HEK293T (cell line): ENCODE results near the gene AGPAT2.

Experiments
- ARNT ChIP-seq: fragments of 450-650 bp; IDR thresholded peaks from 2 replicates; pipeline ENCODE4 v1.6.1; 2017; ENCODE audit warnings: mild to moderate bottlenecking
- BHLHE40 ChIP-seq: fragments of 450-650 bp; IDR thresholded peaks from 2 replicates; pipeline ENCODE4 v1.6.1; 2016; ENCODE audit warnings: mild to moderate bottlenecking, moderate library complexity, borderline replicate concordance
- CTBP1 ChIP-seq: fragments of 450-650 bp; IDR thresholded peaks from 2 replicates; pipeline ENCODE4 v1.6.1; 2016; ENCODE audit warnings: borderline replicate concordance
- FOXA1 ChIP-seq: fragments of 450-650 bp; IDR thresholded peaks from 2 replicates; pipeline ENCODE4 v1.6.1; 2016; ENCODE audit warnings: mild to moderate bottlenecking
- FOXM1 ChIP-seq: fragments of 450-650 bp; IDR thresholded peaks from 2 replicates; pipeline ENCODE4 v1.6.1; 2017; ENCODE audit warnings: mild to moderate bottlenecking, borderline replicate concordance
- HDGF ChIP-seq: fragments of 450-650 bp; IDR thresholded peaks from 2 replicates; pipeline ENCODE4 v1.6.1; 2017; ENCODE audit warnings: antibody characterized with exemption, borderline replicate concordance
- L3MBTL2 ChIP-seq: fragments of 450-650 bp; conservative IDR thresholded peaks from 2 replicates; pipeline ENCODE4 v1.6.1; 2016; ENCODE audit warnings: mild to moderate bottlenecking
- LEF1 ChIP-seq: fragments of 450-650 bp; IDR thresholded peaks from 2 replicates; pipeline ENCODE4 v1.6.1; 2017; ENCODE audit warnings: mild to moderate bottlenecking, borderline replicate concordance
- NFRKB ChIP-seq: fragments of 450-650 bp; IDR thresholded peaks from 2 replicates; pipeline ENCODE4 v1.6.1; 2016; ENCODE audit warnings: mild to moderate bottlenecking, moderate library complexity
- SP1 ChIP-seq: fragments of 450-650 bp; IDR thresholded peaks from 2 replicates; pipeline ENCODE4 v1.6.1; 2017
- SUZ12 ChIP-seq: fragments of 450-650 bp; IDR thresholded peaks from 2 replicates; pipeline ENCODE4 v1.6.1; 2016; ENCODE audit warnings: mild to moderate bottlenecking
- TARDBP ChIP-seq: fragments of 450-650 bp; IDR thresholded peaks from 2 replicates; pipeline ENCODE4 v1.6.1; 2016
- ZNF384 ChIP-seq: fragments of 450-650 bp; IDR thresholded peaks from 2 replicates; pipeline ENCODE4 v1.6.1; 2016
- TF ChIP-seq, protein P1 (sequence below): fragments of 450-650 bp; IDR thresholded peaks from 2 replicates; pipeline ENCODE4 v1.6.1; 2016

DNA sequence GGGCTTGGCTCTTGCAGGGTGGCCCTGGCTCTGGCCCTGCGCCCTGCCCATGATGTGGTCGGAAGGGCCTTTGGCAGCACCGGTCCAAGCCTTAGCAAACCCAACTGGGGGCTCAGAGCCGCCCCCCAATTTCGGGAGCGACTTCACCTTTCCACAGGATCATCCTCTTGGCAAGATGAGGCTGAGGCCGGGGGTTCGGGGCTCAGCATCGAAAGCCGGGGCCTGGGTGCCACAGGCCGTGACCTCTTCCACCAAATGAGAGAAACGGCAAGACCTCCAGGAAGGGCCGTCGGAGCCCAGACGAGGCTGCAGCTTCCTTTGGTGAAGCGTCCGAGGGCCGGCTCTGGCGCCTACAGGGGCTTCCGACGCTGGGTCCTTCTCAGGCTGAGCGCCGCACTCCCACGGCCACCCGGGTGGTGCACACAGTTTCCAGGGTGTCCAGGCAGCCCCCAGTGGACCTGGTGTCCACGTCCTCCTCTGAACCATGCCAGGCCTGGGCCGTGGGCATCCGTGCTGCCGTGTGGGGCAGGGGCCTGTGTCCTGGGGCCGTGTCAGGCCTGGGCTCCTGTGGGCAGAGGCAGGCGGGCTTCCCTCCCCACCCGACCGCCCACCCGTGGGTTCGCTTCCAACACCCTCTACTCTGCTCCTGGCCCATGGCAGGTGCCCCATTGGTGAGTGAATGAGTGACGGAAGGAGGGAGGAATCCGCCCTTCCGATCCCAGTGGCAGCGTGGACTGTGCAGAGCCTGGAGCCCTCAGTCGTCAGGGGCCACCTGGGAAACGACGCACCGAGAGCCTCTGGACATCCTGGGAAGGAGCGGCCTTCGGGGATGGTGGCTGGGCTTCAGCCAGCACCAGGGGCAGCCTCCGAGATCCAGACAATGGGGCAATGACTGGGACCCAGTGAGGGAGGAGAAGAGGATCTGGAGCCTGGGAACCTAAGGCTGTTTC is 5.2 kb upstream of the AGPAT2 start:
- TF ChIP-seq TARDBP, result no peak
- no peak for TF ChIP-seq SP1
- no peak for TF ChIP-seq SUZ12
- no peak for TF ChIP-seq BHLHE40
- TF ChIP-seq HDGF, result no peak
- TF ChIP-seq FOXM1, result no peak
- TF ChIP-seq LEF1, result no peak
- TF ChIP-seq, protein P1, sequence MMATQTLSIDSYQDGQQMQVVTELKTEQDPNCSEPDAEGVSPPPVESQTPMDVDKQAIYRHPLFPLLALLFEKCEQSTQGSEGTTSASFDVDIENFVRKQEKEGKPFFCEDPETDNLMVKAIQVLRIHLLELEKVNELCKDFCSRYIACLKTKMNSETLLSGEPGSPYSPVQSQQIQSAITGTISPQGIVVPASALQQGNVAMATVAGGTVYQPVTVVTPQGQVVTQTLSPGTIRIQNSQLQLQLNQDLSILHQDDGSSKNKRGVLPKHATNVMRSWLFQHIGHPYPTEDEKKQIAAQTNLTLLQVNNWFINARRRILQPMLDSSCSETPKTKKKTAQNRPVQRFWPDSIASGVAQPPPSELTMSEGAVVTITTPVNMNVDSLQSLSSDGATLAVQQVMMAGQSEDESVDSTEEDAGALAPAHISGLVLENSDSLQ, result no peak
- TF ChIP-seq ZNF384, result no peak
- TF ChIP-seq NFRKB, result no peak
- no peak for TF ChIP-seq FOXA1
- TF ChIP-seq ARNT, result no peak
- TF ChIP-seq L3MBTL2, result no peak
- TF ChIP-seq CTBP1, result no peak
